Hematopoietic multipotent progenitor cell treated with erythropoietin and hydrocortisone succinate and interleukin-3 and kit ligand, for 17 days (in vitro differentiated cells): ENCODE results near the gene AMOTL1.

Source experiments
- DNase-seq: peaks from one replicate; pipeline ENCODE4 v3.0.0-alpha.2; 2015; ENCODE audit warnings: low spot score

The AMOTL1 gene

GRCh38 chr11:94741022-94741679, 27.0 kb upstream of the AMOTL1 start:
- no peak for DNase-seq

DNA sequence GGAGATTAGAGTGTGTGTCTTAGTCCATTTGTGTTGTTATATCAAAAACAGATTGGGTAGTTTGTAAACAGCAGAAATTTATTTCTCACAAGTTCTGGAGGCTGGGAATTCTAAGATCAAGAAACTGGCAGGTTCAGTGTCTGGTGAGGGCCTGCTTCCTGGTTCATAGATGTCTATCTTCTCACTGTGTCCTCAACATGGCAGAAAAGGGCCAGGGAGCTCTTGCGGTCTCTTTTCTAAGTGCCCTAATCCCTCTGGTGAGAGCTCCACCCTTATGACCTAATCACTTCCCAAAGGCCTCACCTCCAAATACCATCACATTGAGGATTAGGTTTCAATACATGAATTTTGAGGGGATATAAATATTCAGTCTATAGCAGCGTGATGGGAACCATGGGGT, 25.5 kb upstream of the AMOTL1 start:
- DNase-seq, result no peak

DNA sequence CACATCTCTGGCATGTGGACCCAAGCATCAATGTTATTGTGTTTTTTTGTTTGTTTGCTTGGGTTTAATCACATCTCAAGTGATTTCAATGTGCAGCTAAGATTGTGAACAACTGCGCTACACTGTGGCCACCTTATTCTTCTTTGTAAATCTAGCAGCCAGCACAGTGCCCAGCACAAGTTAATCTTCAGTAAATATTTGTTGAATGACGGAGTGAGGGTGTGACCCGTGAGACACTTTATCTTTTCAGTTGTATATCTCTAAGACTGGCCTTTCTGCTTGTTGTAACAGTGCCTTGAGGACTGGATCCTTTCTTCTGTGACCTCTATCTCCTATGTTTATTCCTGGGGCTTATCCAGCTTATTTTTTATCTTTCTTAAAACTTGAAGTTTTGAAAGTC, 21.4 kb upstream of the AMOTL1 start:
- DNase-seq, result no peak

- DNase-seq, result no peak
Observed at GRCh38 chr11:94747146-94747545, 21.0 kb upstream of the AMOTL1 start.

- DNase-seq, result no peak
Observed at GRCh38 chr11:94747601-94748041, 20.5 kb upstream of the AMOTL1 start.

- no peak for DNase-seq
Observed at GRCh38 chr11:94749369-94749768, 18.8 kb upstream of the AMOTL1 start.

- DNase-seq, result no peak
Observed at GRCh38 chr11:94750319-94751217, 17.6 kb upstream of the AMOTL1 start.

GRCh38 chr11:94751218-94751609, 16.9 kb upstream of the AMOTL1 start:
- no peak for DNase-seq

DNA sequence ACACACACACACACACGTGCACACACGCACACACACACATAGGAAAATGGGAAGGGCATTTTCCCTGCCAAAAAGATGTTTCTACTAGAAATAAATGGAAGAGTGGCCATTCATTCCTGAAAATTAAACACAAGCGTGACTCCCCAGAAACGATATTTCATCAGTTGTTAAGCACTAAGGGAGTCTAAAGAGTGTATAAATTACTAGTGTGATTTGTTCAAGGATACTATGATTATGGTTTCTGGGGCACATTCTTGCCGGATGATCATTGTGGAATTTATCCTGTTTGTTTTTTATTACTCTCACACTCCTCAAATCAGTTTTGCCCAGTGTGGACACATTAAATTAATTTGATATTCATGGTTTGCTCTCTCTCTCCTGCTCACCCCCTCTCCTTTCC, 16.4 kb upstream of the AMOTL1 start:
- DNase-seq, result no peak

DNA sequence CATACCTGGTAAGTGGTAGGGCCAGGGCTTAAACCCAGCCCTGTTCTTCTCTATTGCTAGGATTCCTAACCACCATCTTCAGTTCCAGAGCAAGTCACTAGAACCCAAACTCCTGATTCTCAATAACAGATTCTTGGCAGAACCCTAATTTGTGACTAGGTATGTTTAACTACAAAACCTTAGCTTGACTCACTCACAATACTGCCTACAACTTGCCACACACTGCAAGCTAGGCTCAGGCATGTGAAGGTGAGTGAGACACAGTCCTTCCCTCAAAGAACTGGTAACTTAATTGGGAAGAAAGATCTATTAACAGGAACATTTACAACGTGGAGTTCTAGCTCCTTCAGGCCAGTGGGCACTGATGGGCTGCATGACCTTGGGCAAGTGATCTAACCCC, 14.5 kb upstream of the AMOTL1 start:
- no peak for DNase-seq

GRCh38 chr11:94754335-94754734, 13.8 kb upstream of the AMOTL1 start:
- DNase-seq, result no peak

DNA sequence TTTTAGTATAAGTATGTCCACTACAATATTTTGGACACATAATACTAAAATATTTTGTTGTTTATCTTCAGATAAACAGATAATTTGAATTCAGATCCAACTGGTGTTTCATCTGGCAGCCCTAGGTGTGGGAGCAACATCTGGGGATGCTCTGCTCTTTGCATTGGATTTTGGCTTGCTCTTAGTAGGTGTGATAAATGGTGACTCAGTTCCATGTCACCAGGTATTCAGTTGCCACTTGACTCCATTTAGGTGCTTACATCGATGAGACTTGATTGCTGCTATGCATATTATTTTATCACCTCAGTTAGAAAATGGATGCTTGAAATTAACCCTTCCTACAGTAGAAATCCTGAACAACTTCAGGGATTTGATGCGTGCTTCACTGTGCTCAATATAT, 13.3 kb upstream of the AMOTL1 start:
- no peak for DNase-seq

DNA sequence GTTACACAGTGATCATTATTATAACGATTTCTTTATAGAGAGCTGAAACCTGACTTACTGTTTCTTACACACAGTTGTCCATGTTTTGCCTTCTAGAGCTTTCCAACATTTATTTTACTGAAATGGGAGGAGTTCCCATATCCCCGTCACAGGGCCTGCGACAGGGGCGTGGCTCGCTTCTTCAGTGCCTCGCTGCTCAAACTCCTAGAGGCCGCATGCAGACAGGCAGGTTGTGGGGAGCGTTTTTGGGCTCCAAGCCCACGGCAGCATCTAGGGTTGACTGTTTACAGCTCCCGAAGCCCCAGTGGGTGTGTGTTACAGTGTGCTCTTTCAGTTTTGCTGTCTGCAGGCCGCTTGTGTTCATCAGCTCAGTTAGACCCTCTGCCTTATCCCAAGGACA, 12.7 kb upstream of the AMOTL1 start:
- DNase-seq, result no peak

DNA sequence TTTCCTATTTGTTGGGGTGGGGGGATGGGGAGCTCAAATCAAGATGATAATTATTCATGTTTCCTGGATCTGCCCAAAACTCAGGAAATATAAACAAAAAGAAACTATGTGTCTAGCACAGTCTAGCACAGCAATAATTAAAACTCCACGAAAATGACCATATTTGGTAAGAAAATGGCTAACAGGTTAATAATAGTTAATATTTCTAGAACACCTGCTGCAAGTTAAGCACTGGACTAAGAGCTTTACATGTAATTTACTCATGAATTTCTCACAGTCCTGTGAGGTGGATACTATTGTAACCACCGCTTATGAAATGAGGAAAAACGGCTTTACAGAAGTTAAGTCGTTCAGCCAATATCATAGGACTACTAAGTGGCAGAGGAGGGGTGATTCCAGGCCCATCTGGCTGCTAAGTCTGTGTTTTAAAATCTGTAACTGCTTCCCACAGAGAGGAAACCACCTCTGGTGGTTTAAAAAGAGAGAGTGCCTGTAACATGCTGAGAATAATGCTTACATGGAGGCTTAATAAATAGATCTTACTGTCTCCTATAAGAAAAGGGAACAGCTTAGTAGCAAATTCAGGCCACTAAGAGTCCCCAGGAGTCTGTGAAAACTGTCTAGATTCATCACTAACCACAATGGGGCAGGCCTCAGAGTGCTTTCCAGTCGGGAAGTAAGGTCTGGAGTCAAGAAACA, 11.0 kb upstream of the AMOTL1 start:
- no peak for DNase-seq

- no peak for DNase-seq
Observed at GRCh38 chr11:94758666-94759065, 9.5 kb upstream of the AMOTL1 start.

- no peak for DNase-seq
Observed at GRCh38 chr11:94759522-94759921, 8.6 kb upstream of the AMOTL1 start.

DNA sequence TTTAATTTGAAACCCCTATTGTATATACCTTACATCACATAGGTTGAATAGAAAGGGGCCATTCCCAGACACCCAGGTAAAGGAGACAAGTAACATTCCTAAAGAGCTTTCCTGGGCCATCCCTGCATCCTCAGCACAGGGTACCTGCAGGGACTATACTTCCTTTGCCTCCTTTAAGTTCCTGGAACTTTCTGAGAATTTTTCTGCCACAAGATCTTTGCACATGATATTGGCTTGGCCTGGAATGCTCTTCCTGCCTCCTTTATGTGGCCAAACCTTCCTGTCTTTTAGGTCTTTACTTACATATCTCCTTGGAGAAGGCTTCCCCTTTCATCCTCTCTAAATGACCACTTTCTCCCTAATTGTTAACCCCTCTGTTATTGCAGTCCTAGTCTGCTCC, 7.9 kb upstream of the AMOTL1 start:
- no peak for DNase-seq

DNA sequence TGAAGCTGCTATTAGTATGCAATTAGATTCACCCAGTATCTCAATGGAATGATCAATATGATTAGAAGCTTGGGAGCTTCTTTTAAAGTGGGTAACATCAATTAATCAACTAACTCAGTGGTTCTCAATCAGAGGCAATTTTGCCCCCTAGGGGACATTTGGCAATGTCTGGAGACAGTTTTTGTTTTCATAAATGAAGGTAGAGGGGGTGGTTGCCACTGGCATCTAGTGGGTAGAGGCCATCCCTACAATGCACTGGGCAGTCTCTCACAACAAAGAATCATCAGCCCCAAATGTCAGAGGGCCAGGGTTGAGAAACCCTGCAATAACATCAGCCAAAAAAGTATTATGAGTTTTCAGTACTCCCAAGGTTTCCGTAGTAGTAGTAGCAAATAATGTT, 5.9 kb upstream of the AMOTL1 start:
- DNase-seq, result no peak

DNA sequence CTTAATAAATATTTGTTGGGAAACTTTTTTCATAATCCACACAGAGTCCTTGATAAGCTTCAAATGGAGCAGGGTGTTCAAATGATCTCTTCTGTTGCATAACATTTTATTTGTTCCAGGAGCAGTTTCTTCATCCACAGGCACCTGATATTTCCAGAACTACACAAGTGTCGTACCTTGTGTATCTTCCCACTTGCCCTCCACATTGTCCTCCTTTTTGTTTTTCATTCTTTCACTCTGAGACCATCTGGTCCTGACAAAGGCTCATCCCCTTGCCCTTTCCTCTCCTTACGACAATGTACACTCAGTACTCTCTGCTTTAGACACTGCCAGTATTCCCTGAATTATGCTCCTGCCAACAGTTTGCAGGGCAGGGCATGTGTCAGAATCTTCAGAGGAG, 5.2 kb upstream of the AMOTL1 start:
- DNase-seq, result no peak

DNA sequence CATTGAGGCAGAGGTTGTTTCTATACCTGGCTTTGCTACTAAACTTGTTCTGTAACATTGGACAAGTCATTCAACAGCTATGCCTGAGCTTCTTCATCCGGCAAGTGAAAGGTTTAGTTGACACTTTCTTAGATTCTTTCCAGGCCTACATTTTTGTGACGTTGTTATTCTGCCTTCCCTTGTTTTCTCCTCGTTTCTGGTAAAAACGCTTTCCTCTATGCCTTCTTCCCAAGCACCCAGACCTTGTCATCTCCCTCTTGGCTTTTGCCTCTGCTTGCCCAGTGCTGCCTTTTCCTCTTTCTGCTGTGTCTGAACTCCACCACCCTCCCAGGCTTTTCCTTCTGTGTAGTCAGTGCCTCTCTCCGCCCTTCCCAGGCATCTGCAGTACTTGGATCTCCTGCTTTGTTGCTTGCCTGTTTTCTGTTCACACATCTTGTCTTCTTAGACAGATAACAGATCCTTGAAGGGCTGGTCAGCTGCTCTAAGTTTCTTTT, 1.4 kb upstream of the AMOTL1 start:
- DNase-seq, result no peak

- no peak for DNase-seq
Observed at GRCh38 chr11:94767291-94767690, 865 bp upstream of the AMOTL1 start.

- no peak for DNase-seq
Observed at GRCh38 chr11:94768602-94769541, 716 bp downstream of the AMOTL1 start.
